ENCODE results near the gene C1orf159. TPM values are rescaled to one million over a fixed set of nuclear protein-coding genes. Genes with fewer than 3 reads are reported as not detected.
"Not testable (repeated sequence)": the region's sequence is repeated elsewhere in the genome, so short reads cannot be mapped to it uniquely, and the experiment has no call there.

C1orf159 gene
- total and polyA plus RNA-seq, 4 donors = 4.0 to 35.4 (median 11.4) TPM

GRCh38 chr1:1098681-1099421 lies 17.0 kb downstream of the C1orf159 start:
- no peak for DNase-seq
- Histone ChIP-seq H3K4me1 (ENCODE audit: control insufficient read depth in 1 of 2, insufficient read depth in 2 of 2, low read length in 2 of 2) (no peaks in the 10 kb centered on the region), H3K27ac (ENCODE audit: low read depth in 1 of 2, low read length in 2 of 2) (no peak overlapping the region), H3K36me3 (ENCODE audit: control insufficient read depth in 1 of 2, insufficient read depth in 2 of 2, low read length in 1 of 2) (no peaks in the 10 kb centered on the region), H3K9me3 (ENCODE audit: control insufficient read depth, low read length) (peaks cover 2% of the 10 kb centered on the region), H3K27me3 (ENCODE audit: control insufficient read depth in 1 of 2, insufficient read depth in 2 of 2, low read length in 1 of 2) (no peaks in the 10 kb centered on the region), H3K4me3 (ENCODE audit: low read length in 2 of 2) (no peak overlapping the region)
- intact Hi-C loops (cut with DNase I) = no loop called here
- WGBS, 2 donors = 95% methylated on average over 18 of the region's 18 CpGs
- ATAC-seq (ENCODE audit: low FRiP score) = no peak

GRCh38 chr1:1096136-1096535 lies 19.8 kb downstream of the C1orf159 start:
- H3K9me3 ChIP-seq (ENCODE audit: control insufficient read depth, low read length); intact Hi-C loops (cut with DNase I); H3K4me1 ChIP-seq (ENCODE audit: control insufficient read depth in 1 of 2, insufficient read depth in 2 of 2, low read length in 2 of 2); H3K36me3 ChIP-seq (ENCODE audit: control insufficient read depth in 1 of 2, insufficient read depth in 2 of 2, low read length in 1 of 2); H3K27ac ChIP-seq (ENCODE audit: low read depth in 1 of 2, low read length in 2 of 2); H3K27me3 ChIP-seq (ENCODE audit: control insufficient read depth in 1 of 2, insufficient read depth in 2 of 2, low read length in 1 of 2); DNase-seq; H3K4me3 ChIP-seq (ENCODE audit: low read length in 2 of 2); ATAC-seq (ENCODE audit: low FRiP score): not testable (repeated sequence)
- WGBS, 2 donors = 96 to 98% methylated on average over 5 of the region's 5 CpGs

- 88 to 90% methylated on average over 7 of the region's 7 CpGs for WGBS, 2 donors
- ATAC-seq (ENCODE audit: low FRiP score) (no peak), DNase-seq (no peak)
- intact Hi-C loops (cut with DNase I) = no loop called here
- no peak overlapping the region for H3K4me3 ChIP-seq (ENCODE audit: low read length in 2 of 2)
- no peaks in the 10 kb centered on the region for H3K27me3 ChIP-seq (ENCODE audit: control insufficient read depth in 1 of 2, insufficient read depth in 2 of 2, low read length in 1 of 2)
- H3K4me1 ChIP-seq (ENCODE audit: control insufficient read depth in 1 of 2, insufficient read depth in 2 of 2, low read length in 2 of 2) = no peaks in the 10 kb centered on the region
- no peaks in the 10 kb centered on the region for H3K36me3 ChIP-seq (ENCODE audit: control insufficient read depth in 1 of 2, insufficient read depth in 2 of 2, low read length in 1 of 2)
- H3K9me3 ChIP-seq (ENCODE audit: control insufficient read depth, low read length) = no peaks in the 10 kb centered on the region
- H3K27ac ChIP-seq (ENCODE audit: low read depth in 1 of 2, low read length in 2 of 2) = no peak overlapping the region
Measured at GRCh38 chr1:1094981-1095380, 20.9 kb downstream of the C1orf159 start.

- no peak overlapping the region for H3K4me3 ChIP-seq (ENCODE audit: low read length in 2 of 2)
Measured at GRCh38 chr1:1093610-1093943, 22.3 kb downstream of the C1orf159 start.

GRCh38 chr1:1092894-1093609 lies 22.8 kb downstream of the C1orf159 start:
- ATAC-seq (ENCODE audit: low FRiP score) = no peak
- H3K27ac ChIP-seq (ENCODE audit: low read depth in 1 of 2, low read length in 2 of 2) = no peak overlapping the region
- H3K9me3 ChIP-seq (ENCODE audit: control insufficient read depth, low read length) = no peaks in the 10 kb centered on the region
- no peaks in the 10 kb centered on the region for H3K36me3 ChIP-seq (ENCODE audit: control insufficient read depth in 1 of 2, insufficient read depth in 2 of 2, low read length in 1 of 2)
- 90 to 92% methylated on average over 14 of the region's 14 CpGs for WGBS, 2 donors
- no peaks in the 10 kb centered on the region for H3K4me1 ChIP-seq (ENCODE audit: control insufficient read depth in 1 of 2, insufficient read depth in 2 of 2, low read length in 2 of 2)
- H3K27me3 ChIP-seq (ENCODE audit: control insufficient read depth in 1 of 2, insufficient read depth in 2 of 2, low read length in 1 of 2) = no peaks in the 10 kb centered on the region
- intact Hi-C loops (cut with DNase I) = no loop called here
- DNase-seq = no peak
- no peak overlapping the region for H3K4me3 ChIP-seq (ENCODE audit: low read length in 2 of 2)

More at GRCh38 chr1:1093610-1093943, 22.3 kb downstream of the C1orf159 start:
- Histone ChIP-seq H3K36me3 (ENCODE audit: control insufficient read depth in 1 of 2, insufficient read depth in 2 of 2, low read length in 1 of 2) (no peaks in the 10 kb centered on the region), H3K9me3 (ENCODE audit: control insufficient read depth, low read length) (no peaks in the 10 kb centered on the region), H3K4me1 (ENCODE audit: control insufficient read depth in 1 of 2, insufficient read depth in 2 of 2, low read length in 2 of 2) (no peaks in the 10 kb centered on the region), H3K27ac (ENCODE audit: low read depth in 1 of 2, low read length in 2 of 2) (no peak overlapping the region), H3K27me3 (ENCODE audit: control insufficient read depth in 1 of 2, insufficient read depth in 2 of 2, low read length in 1 of 2) (no peaks in the 10 kb centered on the region)
- DNase-seq (no peak), ATAC-seq (ENCODE audit: low FRiP score) (no peak)
- intact Hi-C loops (cut with DNase I) = no loop called here
- 87 to 88% methylated on average over 10 of the region's 10 CpGs for WGBS, 2 donors

GRCh38 chr1:1092149-1092855 lies 23.6 kb downstream of the C1orf159 start:
- Histone ChIP-seq H3K36me3 (ENCODE audit: control insufficient read depth in 1 of 2, insufficient read depth in 2 of 2, low read length in 1 of 2) (no peaks in the 10 kb centered on the region), H3K4me1 (ENCODE audit: control insufficient read depth in 1 of 2, insufficient read depth in 2 of 2, low read length in 2 of 2) (no peaks in the 10 kb centered on the region), H3K27me3 (ENCODE audit: control insufficient read depth in 1 of 2, insufficient read depth in 2 of 2, low read length in 1 of 2) (no peaks in the 10 kb centered on the region), H3K9me3 (ENCODE audit: control insufficient read depth, low read length) (no peaks in the 10 kb centered on the region), H3K4me3 (ENCODE audit: low read length in 2 of 2) (no peak overlapping the region), H3K27ac (ENCODE audit: low read depth in 1 of 2, low read length in 2 of 2) (no peak overlapping the region)
- intact Hi-C loops (cut with DNase I) = no loop called here
- DNase-seq = peak in 1 of 2 donors; percentile 41
- 96 to 98% methylated on average over 27 to 28 of the region's 28 CpGs for WGBS, 2 donors
- ATAC-seq (ENCODE audit: low FRiP score) = no peak

GRCh38 chr1:1091344-1092148 lies 24.3 kb downstream of the C1orf159 start:
- Histone ChIP-seq H3K27ac (ENCODE audit: low read depth in 1 of 2, low read length in 2 of 2) (no peak overlapping the region), H3K4me3 (ENCODE audit: low read length in 2 of 2) (no peak overlapping the region), H3K9me3 (ENCODE audit: control insufficient read depth, low read length) (no peaks in the 10 kb centered on the region), H3K36me3 (ENCODE audit: control insufficient read depth in 1 of 2, insufficient read depth in 2 of 2, low read length in 1 of 2) (no peaks in the 10 kb centered on the region), H3K27me3 (ENCODE audit: control insufficient read depth in 1 of 2, insufficient read depth in 2 of 2, low read length in 1 of 2) (no peaks in the 10 kb centered on the region), H3K4me1 (ENCODE audit: control insufficient read depth in 1 of 2, insufficient read depth in 2 of 2, low read length in 2 of 2) (no peaks in the 10 kb centered on the region)
- 96 to 97% methylated on average over 28 of the region's 28 CpGs for WGBS, 2 donors
- no peak for ATAC-seq (ENCODE audit: low FRiP score)
- peak in 1 of 2 donors; percentile 41 for DNase-seq
- intact Hi-C loops (cut with DNase I) = no loop called here

Measured in aorta (tissue), 5 donors.